Stimulated activated CD4-positive, alpha-beta T cell treated with anti-CD3 and anti-CD28 coated beads, TNF-alpha, amount 100 ng/mL, for 24 hours (primary cell): ENCODE measurements around the gene REG4.
A peak's percentile ranks its signal among the peaks of the same experiment; 100 is the strongest.
"Not testable (repeated sequence)": the region's sequence is repeated elsewhere in the genome, so short reads cannot be mapped to it uniquely, and the experiment has no call there.

Source experiments
- DNase-seq, 3 experiments: peaks; one replicate each; pipeline ENCODE4 v3.0.0-alpha.2; 2020; ENCODE audit warnings: low read depth in 3 of 3

REG4 gene

GRCh38 chr1:119811387-119811786 lies at the start of gene REG4:
Gene REG4 (minus strand): TSS chr1:119811460. CDS start chr1:119808769, 2,691 bp downstream.
- DNase-seq, result no peak

DNA sequence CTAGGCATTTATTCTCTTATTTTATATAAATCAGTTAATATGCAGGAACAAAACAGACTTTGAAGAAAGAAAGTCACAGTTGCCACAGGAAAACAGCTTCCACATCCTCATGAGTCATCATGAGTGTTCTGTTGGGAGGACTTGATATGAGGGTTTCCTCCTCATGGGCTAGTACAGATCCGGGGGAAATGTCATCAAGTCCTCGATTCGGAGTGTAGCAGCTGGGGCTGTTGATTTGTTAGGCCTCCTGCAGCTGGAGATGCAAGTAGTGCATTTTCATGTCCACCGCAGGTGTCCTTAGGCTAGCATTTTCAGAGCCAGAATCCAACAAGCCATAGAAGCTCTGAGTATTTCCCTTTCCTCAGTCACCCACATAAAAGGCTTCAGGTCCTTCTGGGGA lies 48.4 kb upstream of the REG4 start:
- no peak for DNase-seq

DNA sequence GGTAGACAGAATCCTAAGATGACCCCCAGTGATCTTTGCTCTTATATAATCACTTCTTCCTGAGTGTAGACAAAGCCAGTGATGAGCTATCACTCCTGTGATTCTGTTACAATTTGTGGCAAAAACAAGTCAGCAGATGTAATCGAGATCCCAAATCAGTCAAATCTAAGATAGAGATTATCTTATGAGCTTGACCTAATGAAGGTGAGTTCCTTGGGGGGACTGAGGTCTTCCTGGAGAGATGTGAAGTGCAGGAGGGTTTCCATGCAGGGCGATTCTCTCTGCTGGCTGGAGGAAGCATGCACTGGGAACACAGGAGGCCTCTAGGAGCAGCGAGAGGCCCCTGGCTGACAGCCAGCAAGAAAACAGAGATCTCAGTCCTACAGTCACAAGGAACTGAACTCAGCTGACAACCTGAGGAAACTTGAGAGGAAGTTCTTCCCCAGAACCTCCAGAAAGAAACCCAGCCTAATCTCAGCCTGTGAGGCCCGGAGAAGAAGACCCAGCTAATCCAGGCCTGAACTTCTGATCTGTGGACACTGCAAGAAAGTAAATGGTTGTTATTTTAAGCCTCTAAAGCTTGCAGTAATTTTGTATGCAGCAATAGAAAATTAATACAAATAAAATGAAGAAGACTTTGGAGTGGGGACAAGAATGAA lies 47.4 kb upstream of the REG4 start:
- not testable (repeated sequence) for DNase-seq

- no peak for DNase-seq
Observed at GRCh38 chr1:119858126-119858525, 46.9 kb upstream of the REG4 start.

DNA sequence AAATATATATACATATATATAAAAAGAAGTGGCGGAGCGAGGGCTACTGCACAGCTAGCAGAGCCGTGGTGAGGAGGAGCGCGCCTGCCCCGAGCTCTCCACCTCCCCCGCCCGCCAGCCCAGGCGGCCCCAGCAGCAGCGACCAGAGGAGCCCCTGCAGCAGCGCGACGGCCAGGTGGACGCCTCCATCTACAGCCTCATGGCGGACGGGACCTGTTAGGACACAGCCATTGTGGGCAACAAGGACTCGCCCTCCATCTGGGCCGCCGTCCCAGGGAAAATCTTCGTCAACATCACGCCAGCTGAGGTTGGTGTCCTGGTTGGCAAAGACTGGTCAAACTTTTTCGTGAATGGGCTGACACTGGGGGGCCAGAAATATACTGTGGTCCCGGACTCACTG lies 41.9 kb upstream of the REG4 start:
- DNase-seq, result no peak

GRCh38 chr1:119844206-119844605 lies 32.9 kb upstream of the REG4 start:
- DNase-seq, result not testable (repeated sequence)

DNA sequence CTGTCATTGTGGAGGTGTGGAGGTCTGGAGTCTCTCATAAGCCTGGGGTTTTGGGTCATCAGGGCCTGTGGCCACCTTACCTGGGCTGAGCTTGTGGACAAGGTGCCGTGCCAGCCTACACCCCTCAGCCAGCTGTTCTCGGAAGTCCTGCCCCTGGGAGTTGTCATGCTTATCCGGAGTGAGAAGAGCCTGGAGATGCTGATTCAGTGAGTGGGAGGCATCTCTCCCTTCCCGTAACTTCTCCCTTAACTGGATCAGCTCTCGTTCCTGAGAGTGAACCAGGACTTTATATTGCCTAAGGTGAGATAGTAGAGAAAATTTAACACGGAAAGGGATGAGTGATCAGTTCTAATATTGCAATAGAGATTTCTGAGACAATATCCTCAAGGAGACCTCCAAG lies 30.0 kb upstream of the REG4 start:
- DNase-seq, result no peak

DNA sequence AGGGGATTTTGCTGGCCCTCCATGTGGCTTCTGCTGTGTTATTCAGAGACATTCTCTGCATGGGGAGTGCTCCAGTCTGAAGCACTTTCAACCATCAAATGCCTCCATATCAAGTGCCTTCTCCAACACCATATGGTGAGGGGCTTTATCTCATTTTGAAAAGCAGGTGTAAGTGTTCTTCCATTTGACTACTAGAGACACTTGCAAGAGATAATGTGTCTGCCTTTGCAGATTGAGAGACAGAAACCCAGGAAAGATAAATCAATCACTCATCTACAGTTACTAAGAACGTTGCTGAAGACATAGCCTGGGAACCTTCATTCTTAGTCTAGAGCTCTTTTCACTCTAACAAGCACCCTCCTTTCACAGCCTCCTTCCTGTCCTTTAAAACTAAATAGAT lies 29.5 kb upstream of the REG4 start:
- DNase-seq, result no peak

GRCh38 chr1:119838236-119838635 lies 27.0 kb upstream of the REG4 start:
- DNase-seq, result no peak

DNA sequence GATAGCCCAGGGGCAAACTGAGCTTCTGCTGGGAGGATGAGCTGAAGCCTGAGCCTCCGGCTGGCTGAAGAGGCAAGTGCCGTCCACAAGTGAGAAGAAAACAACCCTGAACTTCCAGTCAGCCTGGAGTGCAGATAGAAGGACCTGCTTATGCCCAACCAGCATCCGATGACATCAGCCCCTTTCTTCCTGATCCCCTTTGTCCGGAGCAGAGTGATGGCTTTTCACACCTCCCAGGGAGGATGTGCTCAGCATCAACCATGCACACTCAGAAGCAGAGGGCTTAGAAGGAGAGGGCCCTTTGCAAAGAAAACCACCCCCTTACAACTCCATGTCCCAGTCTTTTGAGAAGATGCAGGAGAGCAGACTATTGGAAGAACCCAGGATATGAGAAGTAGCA lies 23.7 kb upstream of the REG4 start:
- DNase-seq, result no peak

GRCh38 chr1:119831027-119831426 lies 19.8 kb upstream of the REG4 start:
- DNase-seq, result no peak

GRCh38 chr1:119829625-119830024 lies 18.4 kb upstream of the REG4 start:
- DNase-seq, result no peak

DNA sequence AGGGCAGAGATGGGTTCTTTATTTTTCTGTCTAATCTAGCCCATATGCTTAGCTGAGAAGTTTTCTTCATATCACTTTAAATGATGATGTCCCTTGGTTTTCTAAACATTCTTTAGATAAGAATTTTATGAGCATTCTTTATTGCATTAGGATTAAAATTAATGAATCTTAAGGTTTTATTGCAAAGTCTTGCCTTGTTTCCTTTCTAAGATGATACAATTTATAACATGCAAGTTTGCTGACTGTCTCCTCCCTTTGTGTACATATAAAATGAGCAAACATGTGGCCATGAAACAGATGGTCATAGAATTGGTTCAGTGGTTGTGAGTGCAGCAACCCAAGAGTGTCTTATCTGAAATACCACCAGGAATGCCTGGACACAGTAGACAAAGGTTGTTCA lies 17.7 kb upstream of the REG4 start:
- DNase-seq, result not testable (repeated sequence)

DNA sequence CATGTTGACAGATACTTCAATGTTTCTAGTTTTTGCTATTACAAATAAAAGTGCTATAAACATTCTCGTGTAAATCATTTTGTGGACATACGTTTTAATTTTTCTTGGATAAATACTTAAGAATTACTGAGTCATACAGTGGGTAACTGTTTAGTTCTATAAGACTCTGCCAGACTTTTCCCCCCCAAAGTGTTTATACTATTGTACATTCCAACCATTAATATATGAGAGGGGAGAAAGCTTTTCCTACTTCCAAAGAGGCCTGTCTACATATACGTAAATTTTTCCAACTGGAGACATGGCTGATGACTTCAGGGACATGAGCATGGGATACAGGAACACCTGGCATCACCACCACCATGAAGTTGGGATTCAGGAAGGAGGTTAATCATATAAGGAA lies 17.0 kb upstream of the REG4 start:
- DNase-seq, result no peak

DNA sequence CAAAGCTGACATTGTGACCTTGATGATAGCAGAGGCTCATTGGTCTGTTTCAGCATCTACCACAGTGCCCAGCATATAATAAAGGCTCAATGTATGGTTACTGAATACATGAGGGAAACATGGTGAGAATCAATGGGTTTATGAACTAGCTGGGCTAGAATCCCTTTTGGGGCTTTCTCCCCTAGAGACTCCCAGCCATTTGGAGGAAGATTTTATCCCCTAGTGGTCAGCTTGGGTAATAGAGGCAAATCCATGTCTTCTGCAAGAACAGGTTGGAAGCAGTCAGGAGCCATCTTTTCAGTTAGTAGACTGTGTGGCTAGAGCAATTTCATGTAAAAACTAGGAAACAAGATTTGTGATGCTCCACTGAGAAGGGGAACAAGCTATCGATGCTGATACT lies 15.8 kb upstream of the REG4 start:
- DNase-seq, result no peak

- no peak for DNase-seq
Observed at GRCh38 chr1:119822406-119822805, 11.1 kb upstream of the REG4 start.

- no peak for DNase-seq
Observed at GRCh38 chr1:119818181-119818580, 6.9 kb upstream of the REG4 start.

GRCh38 chr1:119816407-119816806 lies 5.1 kb upstream of the REG4 start:
- no peak for DNase-seq

GRCh38 chr1:119815928-119816327 lies 4.7 kb upstream of the REG4 start:
- DNase-seq, result no peak

DNA sequence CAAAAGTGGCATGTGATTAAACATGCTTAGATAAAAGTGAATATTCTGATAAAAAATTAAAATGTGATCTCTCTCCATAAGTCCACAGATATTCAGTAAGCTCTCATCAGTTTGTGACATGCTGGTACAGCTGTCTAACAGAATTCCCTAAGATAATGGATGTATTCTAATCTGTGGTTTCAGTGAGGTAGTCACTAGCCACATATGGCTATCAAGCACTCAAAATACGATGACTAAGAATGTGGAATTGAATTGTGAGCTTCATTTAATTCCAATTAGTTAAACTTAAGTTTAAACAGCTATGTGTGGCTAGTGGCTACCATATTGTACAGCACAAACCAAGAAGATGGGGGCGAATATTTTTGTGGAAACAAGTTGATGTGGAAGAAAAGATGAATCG lies 4.1 kb upstream of the REG4 start:
- no peak for DNase-seq

- no peak for DNase-seq
Observed at GRCh38 chr1:119814288-119814687, 3.0 kb upstream of the REG4 start.

- DNase-seq, result no peak
Observed at GRCh38 chr1:119811985-119812557, 811 bp upstream of the REG4 start.

GRCh38 chr1:119808972-119809550 lies 2.2 kb downstream of the REG4 start:
- DNase-seq, result peak; percentile 29 to 65 (median 34)

GRCh38 chr1:119808491-119808890 lies 2.8 kb downstream of the REG4 start:
- DNase-seq, result no peak
